Right lobe of liver (tissue), 4 donors: ENCODE measurements around the gene EPHA6.

ENCODE experiments used
- POLR2A ChIP-seq: fragments of 450-650 bp; IDR thresholded peaks from one replicate; pipeline ENCODE4 v1.6.1; 2017; ENCODE audit warnings: antibody characterized with exemption, mild to moderate bottlenecking
- TF ChIP-seq, protein P1 (sequence below), 4 donors: fragments of 200-600 bp in 3 of 4; fragments of 450-650 bp in 1 of 4; IDR thresholded peaks; one replicate each; pipeline versions ENCODE4 v1.5.1 to v1.8.0; 2016 to 2022; ENCODE audit warnings: antibody characterized with exemption in 4 of 4, mild to moderate bottlenecking in 2 of 4
- donor health status: DM: no; HTN: no; CAD: no.
- donor health status: DM: no; HTN: no; CAD: no.
- donor health status: DM: no; HTN: yes; CAD: no.

DNA sequence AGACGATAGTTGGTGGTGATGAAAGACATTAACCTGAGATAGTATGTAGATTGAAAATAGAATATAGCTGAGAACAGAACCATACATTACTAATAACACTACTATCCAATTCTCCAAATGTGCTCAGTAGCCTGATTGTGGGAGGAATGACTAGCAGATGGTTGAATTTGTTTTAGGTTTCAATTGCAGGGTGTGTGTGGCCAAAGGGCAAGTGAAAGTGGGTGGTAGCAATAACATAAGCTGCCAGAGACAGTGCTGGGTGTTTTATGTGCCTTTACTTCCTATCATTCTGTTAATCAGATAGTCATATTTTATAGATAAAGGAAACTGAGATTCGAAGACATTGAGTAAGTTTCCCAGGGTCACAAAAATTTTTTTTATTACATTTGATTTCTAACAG, 700.7 kb downstream of the EPHA6 start:
- TF ChIP-seq, protein P1, sequence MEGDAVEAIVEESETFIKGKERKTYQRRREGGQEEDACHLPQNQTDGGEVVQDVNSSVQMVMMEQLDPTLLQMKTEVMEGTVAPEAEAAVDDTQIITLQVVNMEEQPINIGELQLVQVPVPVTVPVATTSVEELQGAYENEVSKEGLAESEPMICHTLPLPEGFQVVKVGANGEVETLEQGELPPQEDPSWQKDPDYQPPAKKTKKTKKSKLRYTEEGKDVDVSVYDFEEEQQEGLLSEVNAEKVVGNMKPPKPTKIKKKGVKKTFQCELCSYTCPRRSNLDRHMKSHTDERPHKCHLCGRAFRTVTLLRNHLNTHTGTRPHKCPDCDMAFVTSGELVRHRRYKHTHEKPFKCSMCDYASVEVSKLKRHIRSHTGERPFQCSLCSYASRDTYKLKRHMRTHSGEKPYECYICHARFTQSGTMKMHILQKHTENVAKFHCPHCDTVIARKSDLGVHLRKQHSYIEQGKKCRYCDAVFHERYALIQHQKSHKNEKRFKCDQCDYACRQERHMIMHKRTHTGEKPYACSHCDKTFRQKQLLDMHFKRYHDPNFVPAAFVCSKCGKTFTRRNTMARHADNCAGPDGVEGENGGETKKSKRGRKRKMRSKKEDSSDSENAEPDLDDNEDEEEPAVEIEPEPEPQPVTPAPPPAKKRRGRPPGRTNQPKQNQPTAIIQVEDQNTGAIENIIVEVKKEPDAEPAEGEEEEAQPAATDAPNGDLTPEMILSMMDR (IDR thresholded peaks at IDR 0.05): no peak
- no peak for TF ChIP-seq POLR2A
